Myocyte (in vitro differentiated cells): ENCODE results near the gene SRSF5. TPM values are rescaled to one million over a fixed set of nuclear protein-coding genes. Genes with fewer than 3 reads are reported as not detected.

ENCODE experiments used
- DNase-seq: peaks from one replicate; pipeline ENCODE4 v3.0.0-alpha.2; 2012; ENCODE audit warnings: low read depth
- total RNA-seq: library from RNA; depleted of rRNA; stranded (reverse); fragments of >200 nt; gene quantifications from 2 replicates; pipeline ENCODE4 v1.2.3, GENCODE V29; 2014

Gene SRSF5
- total RNA-seq, 1 donor from 2014 or later, result 149 TPM

DNA sequence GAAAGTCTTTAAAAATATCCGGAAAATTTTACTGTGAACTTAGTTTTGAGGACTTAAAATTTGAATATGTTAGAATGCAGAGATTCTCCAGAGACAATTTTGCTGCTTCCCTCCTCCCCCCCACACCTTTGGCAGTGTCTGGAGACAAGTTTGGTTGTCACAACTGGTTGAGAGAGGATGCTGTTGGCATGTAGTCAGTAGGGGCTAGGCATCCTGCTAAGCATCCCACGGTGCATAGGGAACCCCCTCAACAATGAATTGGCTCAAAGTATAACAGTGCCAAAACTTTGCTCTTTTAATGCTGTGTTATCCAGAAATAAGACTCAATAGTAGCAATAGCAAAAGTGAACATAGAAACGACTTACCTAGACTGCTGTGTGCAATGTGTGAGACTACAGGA, 3.6 kb downstream of the SRSF5 start:
- DNase-seq, result no peak

DNA sequence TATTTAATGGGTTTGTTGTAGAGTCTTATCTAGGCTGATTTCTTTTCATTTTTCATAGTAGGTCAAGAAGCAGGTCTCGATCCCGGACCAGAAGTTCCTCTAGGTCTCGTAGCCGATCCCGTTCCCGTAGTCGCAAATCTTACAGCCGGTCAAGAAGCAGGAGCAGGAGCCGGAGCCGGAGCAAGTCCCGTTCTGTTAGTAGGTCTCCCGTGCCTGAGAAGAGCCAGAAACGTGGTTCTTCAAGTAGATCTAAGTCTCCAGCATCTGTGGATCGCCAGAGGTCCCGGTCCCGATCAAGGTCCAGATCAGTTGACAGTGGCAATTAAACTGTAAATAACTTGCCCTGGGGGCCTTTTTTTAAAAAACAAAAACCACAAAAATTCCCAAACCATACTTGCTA, 4.2 kb downstream of the SRSF5 start:
- no peak for DNase-seq

DNA sequence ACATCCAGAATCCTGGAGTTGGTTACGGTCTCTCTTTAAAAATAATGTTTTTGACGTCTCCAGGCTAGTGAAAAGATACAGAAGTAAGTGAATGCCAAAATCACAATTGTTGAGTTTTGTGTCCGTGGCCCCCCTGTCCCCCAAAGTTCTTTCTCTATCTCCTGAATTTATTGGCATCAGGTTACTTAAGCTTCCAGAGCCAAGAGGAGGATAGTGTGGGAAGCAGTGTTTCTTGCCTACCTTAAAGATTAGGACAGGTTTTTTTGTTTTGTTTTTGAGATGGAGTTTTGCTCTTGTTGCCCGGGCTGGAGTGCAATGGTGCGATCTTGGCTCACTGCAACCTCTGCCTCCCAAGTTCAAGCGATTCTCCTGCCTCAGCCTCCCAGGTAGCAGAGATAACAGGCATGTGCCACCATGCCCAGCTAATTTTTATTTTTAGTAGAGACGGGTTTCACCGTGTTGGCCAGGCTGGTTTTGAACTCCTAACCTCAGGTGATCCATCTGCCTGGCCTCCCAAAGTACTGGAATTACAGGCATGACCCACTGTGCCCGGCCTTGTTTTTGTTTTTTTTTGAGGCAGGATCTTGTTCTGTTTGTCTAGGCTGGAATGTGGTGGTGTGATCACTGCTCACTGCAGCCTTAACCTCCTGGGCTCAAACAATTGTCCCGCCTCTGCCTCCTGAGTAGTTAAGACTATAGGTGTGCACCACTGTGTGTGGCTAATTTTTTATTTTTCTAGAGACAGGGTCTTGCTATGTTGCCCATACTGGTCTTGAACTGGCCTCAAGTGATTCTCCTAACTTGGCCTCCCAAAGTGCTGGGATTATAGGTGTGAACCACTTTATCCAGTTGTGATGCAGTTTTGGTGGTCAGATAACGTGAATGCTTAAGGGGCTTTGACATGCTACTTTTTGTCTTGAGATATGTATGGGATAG, 5.4 kb downstream of the SRSF5 start:
- no peak for DNase-seq

DNA sequence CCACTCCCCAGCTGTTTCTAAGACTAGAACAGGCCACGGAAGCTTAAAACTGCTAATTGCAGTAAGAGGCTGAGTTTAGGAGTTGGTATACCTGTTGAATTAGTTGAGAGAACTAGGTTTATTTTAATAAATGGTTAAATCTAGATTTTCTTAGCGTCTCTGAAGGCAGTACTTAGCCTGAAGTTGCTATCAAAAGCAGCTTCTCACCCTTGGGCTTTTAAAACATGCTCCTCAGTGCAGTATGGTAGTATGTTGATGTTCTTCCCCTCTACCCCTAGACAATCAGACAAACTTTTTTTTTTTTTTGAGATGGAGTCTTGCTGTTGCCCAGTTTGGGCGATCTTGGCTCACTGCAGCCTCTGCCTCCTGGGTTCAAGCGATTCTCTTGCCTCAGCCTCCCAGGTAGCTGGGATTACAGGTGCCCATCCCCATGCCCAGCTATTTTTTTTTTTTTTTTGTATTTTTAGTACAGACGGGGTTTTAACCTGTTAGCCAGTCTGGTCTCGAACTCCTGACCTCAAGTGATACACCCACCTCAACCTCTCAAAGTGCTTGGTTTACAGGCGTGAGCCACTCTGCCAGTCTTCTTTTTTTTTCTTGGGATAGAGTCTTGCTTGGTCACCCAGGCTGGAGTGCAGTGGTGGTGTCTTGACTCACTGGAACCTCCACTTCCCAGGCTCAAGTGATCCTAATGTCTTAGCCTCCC, 6.8 kb downstream of the SRSF5 start:
- DNase-seq, result no peak

DNA sequence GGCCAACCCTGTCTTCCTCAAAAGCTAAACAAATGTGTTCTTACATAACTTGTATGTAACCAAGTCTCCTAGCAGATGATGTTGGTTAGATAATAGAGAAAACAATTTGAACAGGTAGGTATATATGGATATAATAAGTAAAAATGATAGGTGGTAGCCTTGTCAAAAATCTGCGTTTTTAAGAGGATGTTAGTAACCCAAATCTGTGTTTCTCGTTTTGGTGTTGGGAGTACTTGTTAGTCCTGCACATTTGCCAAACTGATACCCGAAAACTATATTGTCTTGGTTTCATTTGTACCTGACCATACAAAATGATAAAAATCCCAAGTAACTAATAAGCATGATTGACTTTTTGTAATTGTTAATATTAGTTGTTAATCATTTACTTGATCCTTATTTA, 8.1 kb downstream of the SRSF5 start:
- DNase-seq, result no peak

DNA sequence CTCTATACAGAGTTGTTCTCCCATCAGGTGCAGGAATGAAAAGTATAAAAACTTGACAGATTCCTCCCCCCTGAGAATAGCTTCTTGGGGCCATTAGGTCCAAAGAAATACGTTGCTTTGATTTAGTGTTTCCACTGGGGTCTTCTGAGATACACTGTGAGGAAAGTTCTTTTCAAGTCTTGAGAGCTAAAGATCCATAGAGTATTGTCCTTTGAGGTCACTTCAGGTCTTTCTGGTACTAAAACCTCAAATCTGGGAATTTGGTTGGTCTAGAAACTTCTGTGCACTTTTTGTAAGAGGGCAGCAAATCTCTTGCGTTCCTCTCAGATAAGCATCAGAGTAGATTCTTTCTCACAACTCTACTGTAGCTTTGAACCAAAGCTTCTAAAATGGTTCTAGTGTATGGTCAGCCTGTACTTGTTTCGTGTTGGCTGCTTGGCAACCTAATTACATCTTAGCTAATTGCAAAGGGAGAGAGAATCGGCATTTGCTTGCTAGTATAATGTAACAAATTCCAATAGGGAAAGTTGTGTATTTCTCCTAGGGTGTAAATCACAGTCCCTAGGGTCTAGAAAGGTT, 10.0 kb downstream of the SRSF5 start:
- no peak for DNase-seq

DNA sequence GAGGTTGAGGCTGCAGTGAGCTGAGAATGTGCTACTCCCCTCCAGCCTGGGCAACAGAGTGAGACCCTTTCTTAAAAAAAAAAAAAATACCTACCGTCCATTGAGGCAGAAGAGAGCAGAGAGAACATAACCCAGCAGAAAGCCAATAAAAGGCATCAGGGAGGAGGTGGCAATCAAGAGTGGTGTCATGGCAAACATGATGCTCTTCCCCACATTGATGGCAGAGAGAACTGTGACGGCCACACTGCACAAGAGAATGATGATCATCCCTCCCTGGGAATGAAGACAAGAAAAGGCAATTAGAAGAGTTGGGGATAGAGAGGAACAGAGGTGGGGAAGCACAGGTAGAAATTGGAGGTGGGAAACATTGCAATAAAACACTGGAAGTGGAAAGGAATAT, 12.1 kb downstream of the SRSF5 start:
- no peak for DNase-seq

DNA sequence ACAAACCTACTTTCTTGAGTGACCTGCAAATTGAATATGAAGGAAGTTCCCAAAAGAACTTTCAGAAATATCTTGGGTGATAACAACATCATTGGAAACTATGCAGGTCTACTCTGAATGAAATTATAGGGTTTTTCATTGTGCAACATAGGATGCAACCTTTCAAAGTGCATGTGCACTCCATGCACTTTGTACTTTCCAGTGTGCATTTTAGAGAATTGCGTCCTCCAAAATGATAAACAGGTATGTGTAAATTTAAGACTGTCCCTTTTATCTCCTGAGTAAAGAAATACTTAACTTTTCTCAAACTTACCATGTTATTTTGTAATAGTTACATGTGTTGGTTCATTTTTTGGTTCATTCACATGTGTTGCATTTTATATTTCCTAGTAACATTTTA, 13.2 kb downstream of the SRSF5 start:
- no peak for DNase-seq

DNA sequence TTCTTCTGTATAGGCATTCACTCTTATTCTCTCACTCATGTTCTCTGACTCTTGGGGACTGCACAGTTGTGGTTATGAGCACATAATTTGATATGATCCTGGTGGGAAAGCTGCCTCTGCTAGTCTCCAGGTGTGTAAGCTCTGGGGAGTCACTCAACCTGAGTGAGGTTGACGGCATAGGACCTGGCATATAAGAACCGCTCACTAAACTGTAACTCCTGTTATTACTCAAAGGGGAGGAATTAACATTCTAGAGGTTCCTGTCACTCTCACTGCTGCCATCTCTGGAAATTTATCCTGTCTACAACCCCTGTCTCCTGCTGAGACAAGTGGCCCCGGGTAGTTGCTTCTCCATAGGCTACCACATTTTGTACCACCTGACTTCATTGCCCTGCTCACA, 14.0 kb downstream of the SRSF5 start:
- no peak for DNase-seq

DNA sequence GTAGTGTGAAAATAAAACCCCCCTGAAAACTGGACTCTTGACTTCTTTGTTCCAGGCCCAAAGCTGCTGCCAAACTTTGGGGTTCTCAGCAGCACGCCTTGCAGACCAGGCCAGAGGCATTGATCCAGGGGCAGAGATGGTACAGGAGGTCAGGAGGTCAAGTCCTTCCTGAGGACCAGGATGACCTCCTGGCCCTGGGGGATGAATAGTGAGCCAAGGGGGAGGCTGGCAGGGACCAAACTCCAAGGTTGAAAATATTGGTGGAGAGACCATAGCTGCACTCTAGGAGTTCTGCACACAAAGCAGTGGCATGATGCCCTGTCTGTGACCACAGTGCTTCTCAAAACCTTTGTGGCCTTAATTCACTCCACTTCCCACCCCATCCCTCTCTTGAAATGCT, 18.0 kb downstream of the SRSF5 start:
- DNase-seq, result no peak

DNA sequence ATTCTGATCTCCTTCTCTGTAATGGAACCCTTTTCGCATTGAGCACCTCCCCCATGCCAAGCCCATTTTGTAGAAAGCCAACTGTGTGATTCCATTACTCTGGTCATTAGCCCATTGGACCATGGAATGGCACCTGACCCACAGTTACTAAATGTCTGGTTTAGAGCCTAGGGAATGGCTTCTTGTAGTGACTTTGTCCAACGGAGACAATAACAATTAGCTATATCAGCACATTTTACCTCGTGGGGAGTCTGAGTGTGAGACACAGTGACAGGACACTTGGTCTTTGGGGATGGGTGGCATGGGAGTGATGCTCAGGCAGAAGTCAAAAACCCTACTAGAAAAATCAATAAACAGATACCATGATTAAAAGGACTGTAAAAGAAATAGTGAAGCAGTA, 19.7 kb downstream of the SRSF5 start:
- DNase-seq, result no peak

DNA sequence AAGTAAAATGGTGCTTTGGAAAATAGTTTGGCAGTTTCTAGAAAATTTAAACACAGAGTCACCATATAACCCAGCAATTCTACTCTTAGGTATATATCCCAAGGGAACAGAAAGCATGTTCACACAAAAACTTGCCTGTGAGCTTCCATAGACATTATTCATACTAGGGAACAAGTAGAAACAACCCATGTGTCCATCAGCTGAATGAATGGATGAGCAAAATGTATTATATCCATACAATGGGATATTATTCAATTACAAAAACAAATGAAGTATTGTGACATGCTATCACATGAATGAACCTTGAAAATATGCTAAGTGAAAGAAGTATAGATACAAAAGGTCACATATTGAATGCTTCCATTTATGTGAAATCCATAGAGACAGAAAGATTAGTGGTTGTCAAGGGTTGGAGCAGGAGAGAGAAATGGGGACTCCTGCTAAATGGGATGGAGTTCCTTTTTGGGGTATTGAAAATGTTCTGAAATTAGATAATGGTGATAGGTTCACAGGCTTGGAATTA, 22.2 kb downstream of the SRSF5 start:
- no peak for DNase-seq

DNA sequence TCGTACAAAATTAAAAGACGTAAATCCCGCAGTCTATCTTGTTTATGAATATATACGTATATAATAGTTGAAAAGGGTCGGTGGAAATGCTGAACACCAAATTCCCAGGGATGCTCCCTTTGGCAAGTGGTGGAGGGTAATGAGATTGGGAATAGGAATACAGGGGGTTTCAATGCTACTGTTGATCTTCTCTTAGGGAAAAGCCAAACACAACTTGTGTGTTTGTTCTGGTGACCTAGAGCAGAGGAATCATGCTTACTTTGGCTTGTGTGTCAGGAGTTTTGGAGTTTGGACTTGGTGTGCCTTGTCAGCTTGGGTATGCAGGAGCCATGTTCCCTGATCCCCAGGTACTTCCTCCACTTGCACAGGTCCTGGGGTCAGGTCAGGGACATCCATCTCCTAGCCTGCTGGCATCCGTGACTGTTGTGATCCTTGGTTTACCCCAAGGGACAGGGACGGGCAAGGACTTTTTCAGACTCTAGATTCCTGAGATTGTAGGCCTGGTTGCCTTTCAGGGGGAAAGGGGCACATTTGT, 26.0 kb downstream of the SRSF5 start:
- DNase-seq, result no peak

DNA sequence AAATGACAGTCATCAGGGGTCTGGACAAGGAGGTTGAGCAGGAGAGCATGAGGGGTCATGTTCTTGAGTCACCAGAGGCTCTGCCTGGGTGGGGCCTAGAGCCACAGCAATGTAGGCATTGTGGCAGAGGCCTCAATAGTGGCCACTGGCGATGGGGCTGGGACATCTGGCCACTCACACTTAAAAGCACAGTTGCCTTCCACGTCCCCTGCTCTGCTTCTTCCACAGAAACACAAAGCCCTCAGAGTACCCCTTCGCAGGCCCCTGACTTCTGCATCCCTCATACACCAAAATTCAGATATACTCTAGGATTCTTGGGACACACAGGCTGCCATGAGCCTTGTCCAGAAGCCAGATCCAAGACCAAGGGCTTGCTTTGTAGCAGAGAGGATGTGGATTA, 27.8 kb downstream of the SRSF5 start:
- no peak for DNase-seq

DNA sequence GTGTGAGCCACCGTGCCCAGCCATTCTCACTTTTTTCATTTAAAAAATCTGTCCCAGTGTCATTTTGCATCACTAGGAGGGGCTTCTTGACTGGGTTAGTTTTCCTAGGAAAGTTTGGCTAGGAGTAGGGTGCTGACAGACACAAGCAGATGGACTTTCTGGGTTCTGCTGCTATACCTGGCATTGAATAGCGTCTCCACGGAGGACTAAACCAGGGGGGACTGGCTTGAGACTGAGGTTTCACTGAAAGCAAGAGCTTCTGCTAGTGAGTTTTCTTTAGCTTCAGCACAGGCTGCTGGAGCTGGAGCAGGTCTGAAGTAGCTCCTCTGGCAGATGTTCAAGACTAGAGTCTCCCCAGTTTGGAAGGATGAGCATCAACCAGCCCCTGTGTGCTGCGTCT, 28.7 kb downstream of the SRSF5 start:
- DNase-seq, result no peak

DNA sequence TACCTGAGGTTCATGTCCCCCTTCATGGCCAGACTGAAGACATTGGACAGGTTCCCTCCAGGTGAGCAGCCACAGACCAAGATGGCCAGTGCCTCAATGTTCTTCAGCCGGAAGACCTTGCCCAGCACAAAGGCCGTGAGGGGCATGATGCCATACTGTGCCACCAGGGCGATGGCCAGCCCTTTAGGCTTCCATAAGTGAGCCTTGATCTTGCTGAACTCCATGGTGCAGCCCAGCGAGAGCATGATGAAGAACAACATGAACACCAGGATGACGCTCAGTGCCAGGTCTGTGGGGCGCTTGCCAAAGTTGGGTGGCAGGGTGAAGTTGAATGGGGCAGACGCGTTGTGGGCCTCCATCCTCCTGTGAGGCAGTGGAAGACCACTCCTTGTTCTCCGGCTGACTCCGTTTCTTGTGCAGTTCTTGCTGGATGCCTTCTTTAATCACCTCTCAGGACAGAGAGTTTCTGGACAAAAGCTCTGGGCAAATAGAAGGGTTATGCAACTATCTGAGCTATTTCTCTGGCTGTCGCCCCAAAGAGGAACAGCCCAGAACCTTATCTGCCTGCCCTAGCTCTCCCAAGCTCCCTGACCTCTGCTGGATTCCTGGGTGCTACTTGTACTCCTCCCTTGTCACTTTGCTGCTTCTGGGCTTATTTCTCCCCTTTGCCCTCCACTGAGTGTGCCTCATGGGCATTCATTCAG, 30.0 kb downstream of the SRSF5 start, which contains the start of gene SLC10A1:
TSS of gene SLC10A1 (minus strand) at position 445 of the 704 bp plus-strand sequence. CDS start at position 359, 86 bp downstream.
- DNase-seq, result no peak

DNA sequence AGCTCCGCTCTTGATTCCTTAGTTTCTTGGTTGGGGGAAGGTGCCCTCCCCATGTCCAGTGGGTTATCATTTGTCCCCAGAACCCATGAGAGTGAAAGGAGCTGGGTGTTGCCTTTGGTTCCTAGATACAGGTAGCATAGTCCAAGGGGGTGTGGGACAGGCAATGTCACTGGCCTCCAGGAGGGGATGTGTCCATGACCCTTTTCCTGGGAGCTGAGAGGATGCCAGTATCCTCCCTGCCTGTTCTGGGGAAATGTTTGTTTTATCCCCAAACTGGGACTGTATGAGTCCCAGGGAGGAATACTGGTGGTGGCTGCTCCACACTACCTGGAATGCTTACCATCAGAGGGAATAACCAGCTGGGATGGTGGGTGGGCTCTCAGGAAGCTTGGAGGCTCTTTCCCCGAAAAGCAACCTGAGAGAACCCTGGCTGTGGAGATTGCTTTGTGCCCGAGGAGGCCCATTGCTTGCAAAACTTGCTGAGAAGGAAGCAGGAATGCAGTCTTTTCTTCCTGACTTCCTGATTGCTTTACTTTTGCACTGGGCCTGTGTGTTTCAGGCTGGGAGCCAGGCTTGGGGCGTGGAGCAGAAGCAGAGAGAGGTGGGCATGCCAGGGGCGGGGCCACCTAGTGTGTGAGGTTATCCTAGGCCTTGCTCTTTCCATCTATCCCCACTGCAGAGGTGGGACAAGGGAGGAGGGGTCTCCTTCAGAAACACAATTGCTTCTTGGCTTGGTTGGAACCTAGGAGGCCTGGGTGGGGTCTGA, 30.8 kb downstream of the SRSF5 start:
- no peak for DNase-seq

DNA sequence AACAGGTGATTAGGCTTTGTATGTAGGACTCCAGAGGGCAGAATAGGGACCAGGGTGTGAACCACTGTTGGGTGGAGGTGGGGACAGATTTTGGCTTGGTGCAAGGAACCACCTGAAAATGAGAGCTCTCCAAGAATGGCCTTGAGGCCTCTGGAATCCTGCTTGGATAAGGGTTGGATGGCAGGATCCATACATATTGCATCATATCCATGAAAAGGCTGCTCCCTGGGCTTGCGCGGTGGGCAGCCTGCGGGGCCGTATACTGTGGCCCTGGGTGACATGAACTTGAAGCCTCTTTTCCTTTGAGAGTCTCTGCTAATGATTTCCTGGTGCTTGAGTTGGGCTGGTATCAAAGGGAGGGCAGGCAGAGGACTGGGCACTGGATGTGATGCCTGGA, 31.4 kb downstream of the SRSF5 start:
- DNase-seq, result no peak

DNA sequence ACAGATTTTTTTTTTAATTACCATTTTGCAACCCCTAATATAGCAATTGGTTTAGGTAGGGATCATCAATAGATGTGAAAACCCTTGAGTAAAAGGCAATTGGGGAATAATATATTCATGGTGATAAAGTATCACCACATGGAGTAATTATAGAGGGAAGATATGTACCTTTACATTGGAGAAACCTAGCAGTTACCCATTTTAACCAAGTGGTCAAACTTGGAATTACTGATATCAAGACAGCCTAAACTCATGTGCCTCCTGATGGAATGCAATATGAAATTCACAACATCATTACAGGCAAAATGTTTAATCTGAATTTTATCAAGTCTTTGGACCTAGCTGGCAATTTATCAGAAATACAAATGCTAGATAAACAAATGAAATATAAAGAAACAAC, 36.8 kb downstream of the SRSF5 start:
- no peak for DNase-seq

DNA sequence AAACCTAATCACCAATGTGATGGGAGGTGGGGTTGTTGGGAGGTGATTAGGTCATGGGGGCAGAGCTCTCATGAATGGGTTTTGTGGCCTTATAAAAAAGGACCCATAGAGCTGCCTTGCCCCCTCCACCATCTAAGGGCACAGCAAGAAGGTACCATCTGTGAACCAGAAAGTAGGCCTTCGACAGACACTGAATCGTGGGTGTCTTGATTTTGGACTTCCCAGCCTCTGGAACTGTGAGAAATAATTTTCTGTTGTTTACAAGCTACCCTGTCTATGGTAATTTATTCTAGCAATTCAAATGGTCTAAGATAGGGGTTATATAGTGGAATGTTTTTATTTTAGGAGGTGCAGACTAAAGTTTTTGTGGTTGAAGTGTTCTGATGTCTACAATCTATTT, 38.0 kb downstream of the SRSF5 start:
- DNase-seq, result no peak
